Umbilical cord (tissue), 2 donors: ENCODE data around the gene FXYD1. TPM values are rescaled to one million over a fixed set of nuclear protein-coding genes. Genes with fewer than 3 reads are reported as not detected.
"Not testable (repeated sequence)": the region's sequence is repeated elsewhere in the genome, so short reads cannot be mapped to it uniquely, and the experiment has no call there.

ENCODE experiments used
- DNase-seq: peaks from one replicate; pipeline ENCODE4 v3.0.0-alpha.2; 2015; ENCODE audit warnings: low spot score
- total RNA-seq: library from RNA; depleted of rRNA; stranded (reverse); fragments of >200 nt; gene quantifications from one replicate; pipeline ENCODE4 v1.2.3, GENCODE V29; 2014; ENCODE audit warnings: low replicate concordance; ENCODE audit not compliant: insufficient read depth

Gene FXYD1
- total RNA-seq, 1 donor from 2014 or later, result 3.4 TPM

DNA sequence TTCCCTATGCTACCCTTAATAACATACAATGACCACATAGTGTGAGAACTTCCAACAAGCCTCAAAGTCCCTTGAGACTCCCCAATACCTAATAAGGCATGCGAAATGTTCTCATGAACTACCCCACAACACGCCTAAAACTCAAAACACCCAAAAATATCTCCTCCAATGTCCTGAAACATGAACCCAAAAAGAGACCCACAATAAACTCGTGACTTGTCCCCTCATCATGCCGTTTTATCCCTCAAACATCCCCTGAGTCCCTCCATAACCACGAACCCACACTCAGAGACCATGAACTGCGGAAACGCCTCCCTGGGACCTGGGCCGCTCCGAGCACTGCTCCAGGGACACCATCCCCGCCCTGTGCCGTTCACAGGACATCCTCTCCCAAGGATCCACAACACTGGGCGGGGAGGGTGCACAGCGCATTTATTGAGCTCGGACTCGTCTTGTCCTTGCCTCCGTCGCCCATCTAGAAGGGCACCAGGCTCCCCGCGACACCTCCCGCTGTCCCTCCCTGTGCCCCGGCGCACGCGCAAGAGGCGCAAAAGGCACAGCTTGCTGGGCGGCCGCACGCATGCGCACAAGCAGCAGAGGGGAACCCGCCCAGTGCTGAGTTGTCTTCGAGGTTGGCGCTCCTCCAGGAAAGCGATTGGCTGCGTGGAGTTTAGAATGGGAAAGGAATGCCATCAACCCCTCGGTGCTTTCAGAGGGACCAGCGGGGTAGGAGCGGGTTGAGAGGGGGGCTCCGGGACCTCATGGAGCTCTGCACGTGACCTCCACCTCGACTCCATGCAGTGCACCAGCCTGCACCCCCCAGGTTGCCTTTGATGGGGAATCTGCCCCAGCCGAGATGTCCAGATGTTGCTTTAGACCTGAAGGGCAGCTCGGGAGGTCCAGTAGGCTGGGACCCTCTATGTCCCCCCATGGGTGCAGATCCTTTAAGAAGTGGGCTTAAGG, 14.2 kb upstream of the FXYD1 start:
- DNase-seq, result peak; percentile 98

DNA sequence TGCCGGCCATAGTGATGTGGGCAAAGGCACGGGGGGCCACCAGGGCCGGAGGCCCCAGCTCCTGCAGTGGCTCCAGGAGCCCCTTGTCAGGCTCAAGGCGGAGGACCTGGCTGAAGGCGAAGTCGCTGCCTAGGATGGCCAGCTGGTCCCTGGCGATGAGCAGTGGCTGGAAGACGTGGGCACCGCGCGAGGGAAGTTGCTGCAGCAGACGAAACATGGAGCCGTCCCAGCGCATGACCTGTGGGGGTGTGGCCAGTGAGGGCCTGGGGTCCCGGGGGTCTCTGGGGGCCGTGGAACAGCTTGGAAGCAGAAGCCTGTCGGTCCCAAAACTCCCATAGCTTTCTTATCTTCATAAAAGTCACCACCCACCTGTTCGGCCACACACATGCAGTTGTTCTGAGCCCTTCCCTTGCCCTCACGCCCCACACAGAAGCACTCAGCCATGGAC, 13.3 kb upstream of the FXYD1 start:
- DNase-seq, result no peak

DNA sequence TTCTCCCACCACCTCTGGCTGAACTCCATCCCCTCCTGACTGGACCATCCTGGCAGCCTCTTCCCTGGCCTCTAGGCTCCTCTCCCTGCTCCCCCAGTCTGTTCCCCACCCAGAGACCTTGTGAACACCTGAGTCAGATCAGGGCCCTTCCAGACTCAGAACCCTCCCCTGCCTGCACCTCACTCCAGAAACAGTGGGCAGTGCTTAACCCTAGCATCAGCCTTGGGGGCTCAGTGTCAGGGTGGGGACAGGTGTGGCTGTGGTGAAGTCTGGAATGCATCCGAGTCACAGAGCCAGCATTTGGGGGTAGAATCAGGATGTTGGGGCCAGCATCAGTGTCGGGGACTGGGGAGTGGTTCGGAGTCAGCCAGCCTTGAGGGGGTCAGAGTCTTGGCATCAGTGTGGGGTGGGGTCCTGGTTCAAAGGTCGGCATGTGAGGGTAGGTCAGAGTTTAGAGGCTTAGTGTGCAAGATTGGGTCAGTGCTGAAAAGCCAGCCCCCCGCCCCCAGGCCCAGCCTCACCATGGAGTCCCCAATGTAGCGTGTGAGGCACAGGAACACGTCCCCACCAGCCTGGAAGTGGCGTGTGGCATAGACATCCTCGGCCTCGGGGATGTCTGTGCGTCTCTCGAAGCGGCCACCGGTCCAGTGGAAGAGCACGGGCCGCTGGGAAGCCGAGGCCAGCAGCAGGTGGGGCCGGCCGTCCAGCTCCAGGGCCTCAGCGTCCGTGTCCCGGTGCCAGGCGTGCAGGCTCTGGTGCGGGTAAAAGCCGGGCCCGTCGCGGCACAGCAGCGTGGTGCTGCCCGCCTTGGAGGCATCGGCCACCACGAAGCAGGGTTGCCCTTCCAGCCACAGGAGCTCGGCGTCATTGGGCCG, 12.6 kb upstream of the FXYD1 start:
- DNase-seq, result peak; percentile 42

DNA sequence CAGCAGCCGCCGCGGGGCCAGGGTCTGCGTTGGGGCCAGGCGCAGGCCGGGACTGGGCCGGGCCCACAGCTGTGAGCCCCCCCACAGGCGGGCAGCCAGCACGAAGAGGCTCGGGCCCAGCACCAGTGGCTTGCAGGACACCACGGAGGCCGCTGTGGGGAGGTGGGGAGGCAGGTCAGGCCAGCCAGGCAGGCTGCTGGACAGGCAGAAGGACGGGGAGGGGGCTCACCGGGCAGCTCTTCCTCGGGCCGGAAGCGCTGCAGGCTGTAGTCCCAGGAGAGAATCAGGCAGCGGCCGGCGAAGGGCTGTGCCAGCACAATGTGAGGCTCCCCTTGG, 12.0 kb upstream of the FXYD1 start:
- peak; percentile 21 for DNase-seq

DNA sequence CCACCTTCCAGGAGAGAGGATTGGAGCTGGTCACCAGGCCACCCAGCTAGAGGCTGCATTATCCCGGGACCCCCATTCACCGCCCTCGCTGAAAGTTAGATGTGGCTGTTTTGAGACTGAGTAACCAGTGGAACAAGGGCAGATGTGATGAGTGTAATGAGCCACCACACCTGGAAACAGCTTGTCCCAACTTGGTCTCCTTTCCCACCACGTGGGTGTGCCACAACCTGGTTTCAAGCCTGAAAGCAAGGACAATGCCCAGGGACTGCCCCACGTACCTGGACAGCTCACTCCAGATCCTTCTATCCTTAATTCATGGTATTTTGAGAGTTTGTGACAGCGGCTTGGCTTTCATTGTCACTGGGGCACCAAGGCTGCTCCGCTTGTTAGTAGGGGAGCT, 10.8 kb upstream of the FXYD1 start:
- no peak for DNase-seq

DNA sequence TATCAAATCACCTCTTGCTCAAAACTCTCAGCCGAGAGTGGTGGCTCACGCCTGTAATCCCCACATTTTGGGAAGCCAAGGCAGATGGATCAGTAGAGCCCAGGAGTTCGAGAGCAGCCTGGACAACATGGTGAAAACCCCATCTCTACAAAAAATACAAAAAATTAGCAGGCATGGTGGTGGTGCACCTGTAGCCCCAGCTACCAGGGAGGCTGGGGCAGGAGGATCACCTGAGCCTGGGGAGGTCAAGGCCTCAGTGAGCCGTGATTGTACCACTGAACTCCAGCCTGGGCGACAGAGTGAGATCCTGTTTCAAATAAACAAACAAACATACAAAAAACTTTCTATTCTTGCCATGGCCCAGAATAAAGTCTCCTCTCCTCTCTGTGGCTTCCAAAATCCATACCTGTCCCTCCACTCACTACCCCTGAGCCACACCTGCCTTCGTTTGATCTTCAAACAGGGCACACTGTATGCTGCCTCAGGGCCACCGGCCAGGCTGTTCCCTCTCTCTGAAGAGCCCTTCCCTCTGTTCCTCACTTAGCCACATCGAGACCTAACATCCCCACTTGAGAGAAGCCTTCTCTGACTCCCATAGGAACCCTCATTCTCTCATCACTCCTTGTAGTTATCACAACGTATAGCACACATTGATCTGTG, 10.1 kb upstream of the FXYD1 start:
- no peak for DNase-seq

DNA sequence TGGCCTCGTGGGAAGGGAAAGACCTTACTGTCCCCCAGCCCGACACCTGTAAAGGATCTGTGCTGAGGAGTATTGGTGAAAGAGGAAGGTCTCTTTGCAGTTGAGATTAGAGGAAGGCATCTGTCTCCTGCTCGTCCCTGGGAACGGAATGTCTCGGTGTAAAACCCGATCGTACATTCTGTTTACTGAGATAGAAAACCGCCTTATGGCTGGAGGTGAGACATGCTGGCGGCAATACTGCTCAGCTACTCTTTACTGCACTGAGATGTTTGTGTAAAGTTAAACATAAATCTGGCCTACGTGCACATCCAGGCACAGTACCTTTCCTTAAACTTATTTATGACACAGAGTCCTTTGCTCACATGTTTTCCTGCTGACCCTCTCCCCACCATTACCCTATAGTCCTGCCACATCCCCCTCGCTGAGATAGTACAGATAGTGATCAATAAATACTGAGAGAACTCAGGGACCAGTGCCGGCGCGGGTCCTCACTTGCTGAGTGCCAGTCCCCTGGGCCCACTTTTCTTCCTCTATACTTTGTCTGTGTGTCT, 8.8 kb upstream of the FXYD1 start:
- not testable (repeated sequence) for DNase-seq

DNA sequence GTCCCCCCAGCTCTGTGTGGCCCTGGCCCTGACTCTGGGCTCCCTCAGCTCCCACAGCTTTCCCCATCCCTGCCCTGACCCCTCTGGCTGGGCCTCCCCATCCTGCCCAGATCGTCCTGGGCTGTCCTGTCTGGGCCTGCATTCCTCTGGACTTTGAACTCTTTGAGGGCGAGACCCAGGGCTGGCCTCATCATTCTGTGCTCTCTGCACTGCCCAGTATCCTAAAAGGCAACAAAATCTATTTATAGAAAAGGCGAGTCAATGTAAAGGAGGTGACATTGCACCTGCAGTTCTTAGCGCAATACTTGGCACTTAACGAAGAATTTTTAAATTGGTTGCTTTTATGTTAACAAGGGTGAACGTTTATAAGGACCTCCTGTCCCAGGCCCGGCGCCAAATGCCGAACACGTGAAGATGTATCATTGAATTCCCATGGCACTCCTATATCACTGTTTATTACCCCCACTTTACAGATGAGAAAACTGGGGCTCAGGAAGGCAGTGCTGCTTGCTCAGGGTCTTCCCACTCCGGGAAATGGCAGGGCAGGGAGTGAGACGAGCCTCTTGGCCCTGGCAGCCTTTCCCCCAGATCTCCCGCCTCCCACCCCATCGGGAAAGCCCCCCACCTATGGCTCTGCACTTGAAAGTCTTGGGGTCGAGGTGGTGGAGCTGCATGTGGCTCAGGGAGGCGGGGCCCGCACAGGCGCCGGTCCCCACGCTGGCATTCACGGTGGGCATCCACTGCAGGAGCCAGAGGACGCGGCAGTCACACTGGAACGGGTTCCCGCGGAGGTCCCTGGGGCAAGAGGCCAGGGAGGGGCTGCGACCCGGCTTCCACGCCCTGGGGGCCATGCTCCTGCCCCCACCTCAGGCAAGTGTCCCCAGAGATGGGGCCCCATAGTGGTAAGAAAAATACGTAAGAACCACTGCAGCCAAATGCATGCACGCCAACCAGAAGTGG, 7.6 kb upstream of the FXYD1 start:
- DNase-seq, result no peak

DNA sequence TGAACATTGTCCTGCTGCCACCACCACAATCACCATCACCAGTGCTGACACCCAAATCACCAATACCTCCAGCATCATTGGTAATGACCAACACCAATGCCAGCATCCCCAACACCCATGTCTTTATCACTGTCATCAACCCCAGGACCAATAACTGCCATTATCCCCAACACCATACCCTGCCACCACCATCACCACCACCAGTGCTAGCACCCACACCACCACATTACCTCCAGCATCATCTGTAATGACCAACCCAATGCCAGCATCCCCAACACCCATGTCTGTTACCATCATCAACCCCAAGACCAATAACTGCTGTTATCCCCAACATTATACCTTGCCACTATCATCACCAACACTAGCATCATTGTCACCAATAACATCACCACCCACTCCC, 6.4 kb upstream of the FXYD1 start:
- no peak for DNase-seq

DNA sequence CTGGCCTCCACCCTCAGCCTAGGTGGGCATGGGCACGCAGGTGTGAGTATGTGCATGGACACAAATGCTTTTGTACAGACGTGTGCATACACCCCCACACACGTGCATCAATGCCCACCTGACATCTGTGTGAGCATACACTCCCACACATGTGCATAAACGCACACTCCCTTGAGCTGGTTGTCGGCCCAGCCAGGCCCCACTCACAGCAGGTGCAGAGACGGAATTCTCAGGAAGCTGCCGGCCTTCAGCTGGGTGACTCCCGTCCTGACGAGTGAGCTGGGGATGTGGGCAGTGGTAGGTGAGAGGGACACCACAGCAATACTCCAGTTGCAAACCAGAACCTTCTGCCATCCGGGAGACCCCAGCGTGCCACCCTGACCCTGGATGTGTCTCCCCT, 4.8 kb upstream of the FXYD1 start:
- DNase-seq, result no peak

DNA sequence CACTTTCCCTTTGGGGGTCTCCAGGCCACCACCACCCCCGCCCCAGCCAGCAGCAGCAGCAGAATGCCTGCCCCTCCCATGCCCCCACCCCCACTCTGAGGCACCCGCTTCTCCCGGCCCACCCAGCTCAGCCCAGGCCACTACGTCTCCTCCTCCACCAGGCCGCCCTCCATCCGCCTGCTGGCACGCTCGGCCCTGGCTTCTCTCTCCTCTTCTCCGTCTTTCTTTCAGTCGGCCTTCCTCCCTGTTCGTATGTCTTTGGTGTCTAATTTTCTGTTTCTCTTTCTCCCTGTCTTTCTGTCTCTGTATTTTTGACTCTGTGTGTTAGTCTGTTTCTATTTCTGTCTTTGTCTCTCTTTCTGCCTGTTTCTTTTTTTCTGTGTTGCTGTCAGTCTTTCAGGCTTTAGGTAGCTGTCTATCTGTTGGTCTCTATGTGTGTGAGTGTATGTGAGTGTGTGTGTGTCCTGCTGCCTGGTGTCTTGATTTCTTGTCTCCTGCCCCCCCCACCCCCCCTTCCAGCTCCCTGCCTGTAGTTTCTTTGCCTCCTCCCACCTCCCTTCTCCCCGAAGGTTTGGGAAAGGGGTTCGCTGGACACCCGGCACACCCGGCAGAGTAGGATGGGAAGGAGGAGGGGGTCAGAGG, 3.9 kb upstream of the FXYD1 start, which contains the start of gene LGI4:
TSS of gene LGI4 (minus strand) at position 459 of the 642 bp plus-strand sequence. CDS start at position 80, 379 bp downstream.
- peak; percentile 67 for DNase-seq

DNA sequence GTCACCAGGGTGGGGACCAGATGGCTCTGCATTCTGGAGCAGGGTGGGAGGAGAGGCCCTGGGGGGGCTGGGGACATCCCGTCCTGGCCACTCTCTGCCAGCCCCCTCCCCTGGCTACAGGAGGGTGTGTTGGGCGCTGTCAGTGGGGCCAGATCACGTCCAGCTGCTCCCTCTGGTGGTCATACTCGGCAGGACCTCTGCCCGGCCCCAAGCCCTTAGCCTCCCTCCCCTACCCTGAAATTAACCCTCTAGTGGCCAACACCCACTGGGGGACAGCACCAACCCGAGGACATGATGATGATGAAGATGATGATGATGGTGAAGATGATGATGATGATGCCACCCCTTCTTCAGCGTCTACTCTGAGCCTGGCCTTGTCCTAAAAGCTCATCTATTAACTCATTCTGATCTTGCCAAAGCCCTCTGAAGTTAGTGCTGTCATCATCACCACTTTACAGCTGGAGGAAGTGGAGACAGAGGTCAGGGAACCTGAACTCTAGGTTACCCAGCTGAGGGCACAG, 3.2 kb upstream of the FXYD1 start:
- DNase-seq, result peak; percentile 89

DNA sequence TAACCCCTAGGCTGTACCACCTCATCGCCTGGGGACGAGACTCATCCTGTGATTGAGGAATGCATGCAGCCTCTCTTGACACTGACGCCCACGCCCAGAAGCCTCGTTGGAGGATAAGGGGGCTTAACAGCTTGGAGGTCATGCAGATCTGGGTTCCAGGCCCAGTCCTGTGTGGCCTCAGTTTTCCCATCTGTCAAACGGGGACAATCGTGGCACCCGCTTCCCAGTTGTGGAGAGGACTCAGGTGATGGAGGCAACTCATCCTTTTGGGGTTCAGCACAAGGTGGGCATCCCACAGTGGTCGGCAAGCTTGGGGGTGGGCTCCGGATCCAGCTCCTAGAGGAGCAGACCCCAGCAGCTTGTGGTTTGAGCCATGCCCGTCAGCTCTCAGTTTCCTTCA, 2.4 kb upstream of the FXYD1 start:
- no peak for DNase-seq

DNA sequence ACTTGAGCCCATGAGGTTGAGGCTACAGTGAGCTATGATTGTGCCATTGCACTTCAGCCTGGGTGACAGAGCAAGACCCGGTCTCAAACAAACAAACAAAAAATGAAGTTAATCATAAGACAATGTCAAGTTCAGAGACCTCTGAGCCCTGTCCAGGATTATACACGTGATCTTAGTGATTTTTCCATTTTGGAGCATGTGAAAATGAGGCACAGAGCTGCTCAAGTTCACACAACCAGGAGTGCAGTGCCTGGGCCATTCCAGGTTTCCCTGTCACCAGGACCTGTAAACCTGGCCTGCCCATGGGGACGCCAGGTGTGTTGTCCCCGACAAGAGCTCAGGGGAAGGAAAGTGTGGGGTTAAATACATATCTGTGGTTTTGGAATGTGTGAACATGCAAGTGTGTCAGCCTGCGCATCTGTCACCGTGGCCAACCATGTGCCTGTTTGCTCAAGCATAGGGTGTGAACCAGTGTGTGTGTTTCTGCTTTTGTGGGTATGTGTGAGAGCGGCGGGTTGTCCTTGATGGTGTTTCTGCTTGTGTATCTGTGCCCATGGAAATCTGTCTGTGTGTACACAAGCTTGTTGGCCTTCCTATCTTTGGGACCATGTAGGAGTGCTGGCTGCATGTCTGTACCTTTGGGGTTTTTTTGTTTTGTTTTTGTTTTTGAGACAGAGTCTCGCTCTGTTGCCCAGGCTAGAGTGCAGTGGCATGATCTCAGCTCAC, 1.5 kb upstream of the FXYD1 start:
- no peak for DNase-seq

DNA sequence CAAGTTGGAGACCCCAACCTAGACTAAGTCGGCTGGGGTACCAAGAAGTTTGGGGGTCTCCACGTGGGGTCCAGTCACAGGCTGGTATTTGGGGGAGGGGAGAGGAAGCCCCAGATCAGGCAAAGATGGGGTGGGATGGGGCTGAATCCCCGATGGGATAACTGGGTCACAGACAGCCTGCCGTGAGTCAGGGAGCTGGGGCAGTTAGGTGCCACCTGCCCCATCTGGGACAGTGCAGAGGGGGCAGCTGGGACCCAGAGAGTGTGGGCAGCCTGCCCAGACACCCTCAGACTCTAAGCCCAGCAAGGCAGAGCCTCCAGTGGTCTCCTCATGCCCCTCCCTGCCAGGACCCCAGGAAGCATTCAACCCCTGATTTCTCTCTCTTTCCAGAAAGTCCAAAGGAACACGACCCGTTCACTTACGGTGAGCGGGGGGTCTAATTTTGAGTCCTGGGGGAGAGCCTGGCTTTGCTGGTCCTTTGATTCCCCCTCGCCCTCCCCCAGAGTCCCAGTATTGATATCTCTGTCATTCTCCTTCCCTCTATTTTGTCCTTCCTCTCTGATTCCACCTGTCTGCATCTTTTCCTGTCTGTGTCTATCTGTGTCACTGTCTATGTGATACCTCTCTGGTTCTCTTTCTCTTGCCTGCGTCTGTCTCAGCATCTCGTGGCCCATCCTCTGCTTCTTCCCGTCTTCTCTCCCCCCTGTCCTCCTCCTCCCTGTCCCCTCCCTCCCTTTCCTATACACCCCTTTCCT, 1.8 kb downstream of the FXYD1 start:
- DNase-seq, result no peak

DNA sequence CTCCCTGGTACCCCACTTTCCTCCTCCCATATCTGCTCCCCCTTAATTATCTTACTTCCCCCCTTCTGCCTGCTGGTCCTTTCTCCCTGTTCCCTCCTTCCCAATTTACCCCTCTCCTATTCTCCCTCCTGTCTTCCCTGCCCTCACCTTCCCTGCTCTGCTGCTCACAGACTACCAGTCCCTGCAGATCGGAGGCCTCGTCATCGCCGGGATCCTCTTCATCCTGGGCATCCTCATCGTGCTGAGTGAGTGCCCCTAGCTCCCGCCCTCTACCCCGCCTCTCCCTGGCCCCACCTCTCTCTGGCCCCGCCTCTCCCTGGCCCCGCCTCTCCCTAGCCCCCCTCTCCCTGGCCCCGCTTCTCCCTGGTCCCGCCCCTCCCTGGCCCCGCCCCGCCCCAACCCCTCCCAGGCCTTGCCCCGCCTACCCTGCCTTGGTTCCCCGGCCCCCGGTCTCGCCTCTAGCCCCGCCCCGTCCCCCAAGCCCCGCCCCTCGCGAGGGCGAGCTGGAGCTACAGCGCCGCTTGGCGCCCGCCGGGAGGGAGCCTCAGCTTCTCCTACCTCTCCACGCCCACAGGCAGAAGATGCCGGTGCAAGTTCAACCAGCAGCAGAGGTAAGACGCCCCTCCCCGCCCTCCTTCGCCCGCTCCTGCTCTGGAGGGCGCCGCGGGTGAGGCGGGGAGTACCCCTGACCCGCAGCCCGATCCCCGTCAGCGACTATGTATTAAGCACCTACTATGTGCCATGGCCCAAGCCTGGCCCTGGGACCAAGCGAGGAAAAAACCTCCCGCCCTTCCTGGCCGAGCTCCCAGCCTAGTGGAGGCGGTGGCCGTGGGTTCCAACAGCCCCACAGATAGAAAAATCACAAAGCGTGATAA, 2.6 kb downstream of the FXYD1 start:
- DNase-seq, result peak; percentile 89
